CD4-positive, alpha-beta T cell (primary cell): ENCODE measurements around the gene CELSR2. TPM values are rescaled to one million over a fixed set of nuclear protein-coding genes. Genes with fewer than 3 reads are reported as not detected.

ENCODE experiments used
- ATAC-seq: fragments of 200-7000 bp; cut with Tn5 transposase; one replicate; pipeline ENCODE4 v1.10.0; 2022; ENCODE audit warnings: mild to moderate bottlenecking; ENCODE audit not compliant: poor library complexity
- CTCF ChIA-PET: fragments of 350-600 bp; sonication (Branson Sonifier 250); formaldehyde crosslinking; loops from one replicate; lab custom pipeline; 2021; ENCODE audit warnings: antibody characterized with exemption, inconsistent platforms; lab: Charles Lee
- POLR2A ChIA-PET: fragments of 350-600 bp; sonication (Branson Sonifier 250); formaldehyde crosslinking; loops from one replicate; lab custom pipeline; 2021; ENCODE audit warnings: antibody characterized with exemption, inconsistent platforms; lab: Charles Lee
- DNase-seq, 14 experiments: peaks; one replicate each; pipeline ENCODE4 v3.0.0-alpha.2; 2013 to 2020; ENCODE audit warnings: mixed read lengths in 2 of 14
- H3K27ac ChIP-seq, 2 donors: one replicate each; pipeline versions ENCODE4 v1.5.1 to v1.7.0; 2013; ENCODE audit warnings: low read length in 2 of 2, low read depth in 1 of 2, mild to moderate bottlenecking in 1 of 2
- H3K27me3 ChIP-seq, 2 experiments: 1 replicate in 1 of 2; 2 replicates in 1 of 2; pipeline versions ENCODE4 v1.6.1 to v1.7.0; 2013; ENCODE audit warnings: low read length in 2 of 2, control low read depth in 1 of 2, mild to moderate bottlenecking in 1 of 2, moderate library complexity in 1 of 2; ENCODE audit not compliant: insufficient read depth in 2 of 2, control insufficient read depth in 1 of 2
- H3K36me3 ChIP-seq: one replicate; pipeline ENCODE4 v1.6.1; 2013; ENCODE audit warnings: low read length, control low read depth; ENCODE audit not compliant: insufficient read depth
- H3K4me1 ChIP-seq: one replicate; pipeline ENCODE4 v1.6.1; 2013; ENCODE audit warnings: low read length, control low read depth; ENCODE audit not compliant: insufficient read depth
- H3K4me3 ChIP-seq: one replicate; pipeline ENCODE4 v1.5.1; 2013; ENCODE audit warnings: mild to moderate bottlenecking, low read length, moderate library complexity
- H3K9me3 ChIP-seq, 2 experiments: 1 replicate in 1 of 2; 2 replicates in 1 of 2; pipeline versions ENCODE4 v1.6.1 to v1.7.0; 2013; ENCODE audit warnings: low read length in 2 of 2, mild to moderate bottlenecking in 2 of 2, control low read depth in 1 of 2, moderate library complexity in 1 of 2; ENCODE audit not compliant: control insufficient read depth in 1 of 2, insufficient read depth in 1 of 2
- H3K27ac Mint-ChIP-seq: one replicate; pipeline ENCODE4 v1.8.0; 2020; ENCODE audit warnings: mixed read lengths
- H3K27me3 Mint-ChIP-seq: one replicate; pipeline ENCODE4 v1.8.0; 2021; ENCODE audit warnings: mixed read lengths
- H3K36me3 Mint-ChIP-seq: one replicate; pipeline ENCODE4 v1.8.0; 2021; ENCODE audit warnings: low read depth, mixed read lengths
- H3K4me1 Mint-ChIP-seq: one replicate; pipeline ENCODE4 v1.8.0; 2021; ENCODE audit warnings: low read depth, mixed read lengths
- H3K4me3 Mint-ChIP-seq: one replicate; pipeline ENCODE4 v1.8.0; 2020; ENCODE audit warnings: mild to moderate bottlenecking, mixed read lengths
- H3K9me3 Mint-ChIP-seq: one replicate; pipeline ENCODE4 v1.8.0; 2020; ENCODE audit warnings: mixed read lengths
- CTCF ChIP-seq: fragments of 200-600 bp; IDR thresholded peaks from one replicate; pipeline ENCODE4 v1.8.0; 2022; ENCODE audit warnings: antibody characterized with exemption, mild to moderate bottlenecking
- intact Hi-C, 2 experiments: fragments of 100-400 bp; cut with DNase I in 1 of 2; cut with micrococcal nuclease in 1 of 2; formaldehyde crosslinking; loops; one replicate each; pipeline versions ENCODE4 v1.15.1 to v1.9.0; 2023 to 2025; cut with DNase I, micrococcal nuclease
- total RNA-seq, 174 experiments: library from RNA in 2 of 174; stranded (reverse) in 2 of 174; gene quantifications; one replicate each; pipeline ENCODE4 v1.2.3 and lab custom pipeline; 2021 to 2026

CELSR2 gene
- total RNA-seq, 2 experiments from 2014 or later = 3.6 TPM

- TF ChIP-seq CTCF = no peak
- Histone ChIP-seq H3K4me1 (no peaks in the 10 kb centered on the region), H3K9me3 (no peaks in the 10 kb centered on the region), H3K27ac (no peak overlapping the region), H3K27me3 (peaks cover 2 to 12% of the 10 kb centered on the region in 2 experiments), H3K36me3 (no peaks in the 10 kb centered on the region), H3K4me3 (no peak overlapping the region)
- intact Hi-C loops = no loop called here
- no peak for ATAC-seq
- no peak for DNase-seq
- Mint-ChIP-seq H3K4me1 (no peaks in the 10 kb centered on the region), H3K9me3 (no peaks in the 10 kb centered on the region), H3K36me3 (no peaks in the 10 kb centered on the region), H3K4me3 (no peak overlapping the region), H3K27ac (no peak overlapping the region), H3K27me3 (peaks cover 42% of the 10 kb centered on the region)
- ChIA-PET CTCF (no interaction called here), POLR2A (no interaction called here)
Measured at GRCh38 chr1:109294481-109294880, 45.1 kb downstream of the CELSR2 start.

- no peak overlapping the region for H3K4me3 ChIP-seq
- H3K9me3 ChIP-seq = no peaks in the 10 kb centered on the region
- H3K4me3 Mint-ChIP-seq = no peak overlapping the region
- CTCF ChIA-PET = no interaction called here
- H3K27me3 ChIP-seq = peaks cover 2 to 12% of the 10 kb centered on the region in 2 experiments
- no peaks in the 10 kb centered on the region for H3K4me1 Mint-ChIP-seq
- TF ChIP-seq CTCF = no peak
- H3K27me3 Mint-ChIP-seq = peaks cover 45% of the 10 kb centered on the region
- no peaks in the 10 kb centered on the region for H3K36me3 ChIP-seq
- no peak overlapping the region for H3K27ac Mint-ChIP-seq
- POLR2A ChIA-PET = no interaction called here
- H3K36me3 Mint-ChIP-seq = no peaks in the 10 kb centered on the region
- intact Hi-C loops = no loop called here
- H3K4me1 ChIP-seq = no peaks in the 10 kb centered on the region
- DNase-seq = no peak
- no peaks in the 10 kb centered on the region for H3K9me3 Mint-ChIP-seq
- H3K27ac ChIP-seq = no peak overlapping the region
- ATAC-seq = no peak
Measured at GRCh38 chr1:109295712-109296415, 46.5 kb downstream of the CELSR2 start.

GRCh38 chr1:109296782-109297181, 47.4 kb downstream of the CELSR2 start:
- no peak for TF ChIP-seq CTCF
- H3K36me3 Mint-ChIP-seq = no peaks in the 10 kb centered on the region
- intact Hi-C loops = no loop called here

More at GRCh38 chr1:109296782-109297181, 47.4 kb downstream of the CELSR2 start:
- Histone ChIP-seq H3K9me3 (no peaks in the 10 kb centered on the region), H3K4me3 (no peak overlapping the region), H3K36me3 (no peaks in the 10 kb centered on the region), H3K27me3 (peaks cover 2 to 12% of the 10 kb centered on the region in 2 experiments), H3K4me1 (no peaks in the 10 kb centered on the region), H3K27ac (no peak overlapping the region)
- H3K4me3 Mint-ChIP-seq = no peak overlapping the region
- ATAC-seq (no peak), DNase-seq (no peak)
- no peak overlapping the region for H3K27ac Mint-ChIP-seq
- peaks cover 43% of the 10 kb centered on the region for H3K27me3 Mint-ChIP-seq
- no peaks in the 10 kb centered on the region for H3K9me3 Mint-ChIP-seq
- ChIA-PET POLR2A (no interaction called here), CTCF (no interaction called here)
- H3K4me1 Mint-ChIP-seq = no peaks in the 10 kb centered on the region
